DMS53 (cell line): ENCODE results near the gene FBXO28.
A peak's percentile ranks its signal among the peaks of the same experiment; 100 is the strongest.

Source experiments
- DNase-seq: peaks from one replicate; lab custom pipeline; 2025; lab: John Stamatoyannopoulos, UW

The FBXO28 gene

DNA sequence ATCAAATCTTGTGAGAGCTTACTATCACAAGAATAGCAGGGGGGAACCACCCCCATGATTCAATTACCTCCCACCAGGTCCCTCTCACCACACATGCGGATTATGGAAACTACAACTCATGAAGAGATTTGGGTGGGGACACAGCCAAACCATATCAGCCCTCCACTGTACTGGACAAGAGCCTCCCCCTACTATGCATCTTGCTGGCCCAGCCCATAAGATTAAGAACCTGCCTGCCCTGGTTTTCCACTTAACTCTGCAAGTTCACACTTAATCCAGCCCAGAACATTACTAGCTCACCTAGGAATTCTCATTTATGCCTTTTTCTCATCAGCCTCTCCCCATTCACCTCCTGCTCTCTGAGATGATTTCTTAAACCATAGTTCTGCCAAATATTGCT lies 18.0 kb upstream of the FBXO28 start:
- no peak for DNase-seq

DNA sequence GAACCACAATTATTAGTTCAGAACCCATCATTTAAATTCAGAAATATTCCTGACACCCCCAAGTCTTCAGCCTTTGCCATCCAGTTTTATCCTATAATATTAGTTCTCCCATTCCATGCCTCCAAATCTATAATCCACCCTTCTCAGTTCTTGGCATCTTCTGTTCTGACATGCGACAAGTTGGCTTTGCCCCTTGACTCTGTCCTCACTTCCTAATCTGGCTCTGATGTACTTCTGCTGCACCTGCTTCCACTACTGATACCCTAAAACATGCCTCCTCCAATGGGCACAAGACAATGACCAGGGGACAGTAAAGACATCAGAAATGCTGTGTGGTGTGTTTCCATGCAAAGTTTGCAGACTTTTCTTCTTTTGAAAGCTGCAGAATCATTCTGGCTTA lies 17.1 kb upstream of the FBXO28 start:
- DNase-seq, result no peak

- DNase-seq, result no peak
These were observed 15.9 kb upstream of the FBXO28 start for GRCh38 chr1:224098007-224098406.

GRCh38 chr1:224106568-224107281 lies 7.2 kb upstream of the FBXO28 start:
- peak; percentile 85 for DNase-seq

- no peak for DNase-seq
These were observed 6.7 kb upstream of the FBXO28 start for GRCh38 chr1:224107282-224107625.

DNA sequence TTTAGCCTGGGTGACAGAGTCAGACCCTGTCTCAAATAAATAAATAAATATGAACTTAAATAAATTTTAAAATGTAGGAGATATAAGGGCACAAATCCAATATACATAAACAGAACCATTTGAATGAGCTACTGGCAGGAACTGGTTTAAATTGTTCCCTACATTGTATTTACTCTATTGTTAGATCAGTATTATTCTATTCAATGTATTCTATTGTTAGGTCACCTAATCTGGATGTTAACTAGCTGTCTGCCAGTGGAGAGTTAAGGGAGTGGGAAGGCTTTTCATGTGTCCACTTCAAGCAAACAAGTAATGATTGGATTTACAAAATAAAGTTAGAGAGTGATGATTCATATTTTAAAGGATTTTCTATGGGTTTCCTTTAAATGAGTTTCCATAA lies 4.9 kb upstream of the FBXO28 start:
- no peak for DNase-seq

DNA sequence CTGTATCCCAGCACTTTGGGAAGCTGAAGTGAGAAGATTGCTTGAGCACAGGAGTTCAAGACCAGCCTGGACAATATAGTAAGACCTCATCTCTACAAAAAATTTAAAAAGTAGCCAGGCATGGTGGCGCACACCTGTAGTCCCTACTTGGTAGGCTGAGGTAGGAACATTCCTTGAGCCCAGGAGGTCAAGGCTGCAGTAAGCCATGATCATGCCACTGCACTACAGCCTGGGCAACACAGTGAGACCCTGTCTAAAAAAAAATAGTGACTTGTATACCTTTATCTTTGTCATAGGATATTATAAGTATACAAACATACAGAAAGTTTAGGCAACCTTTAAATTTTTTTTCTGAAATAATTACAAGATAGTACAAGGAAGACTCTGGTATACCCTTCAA lies 3.9 kb upstream of the FBXO28 start:
- no peak for DNase-seq

DNA sequence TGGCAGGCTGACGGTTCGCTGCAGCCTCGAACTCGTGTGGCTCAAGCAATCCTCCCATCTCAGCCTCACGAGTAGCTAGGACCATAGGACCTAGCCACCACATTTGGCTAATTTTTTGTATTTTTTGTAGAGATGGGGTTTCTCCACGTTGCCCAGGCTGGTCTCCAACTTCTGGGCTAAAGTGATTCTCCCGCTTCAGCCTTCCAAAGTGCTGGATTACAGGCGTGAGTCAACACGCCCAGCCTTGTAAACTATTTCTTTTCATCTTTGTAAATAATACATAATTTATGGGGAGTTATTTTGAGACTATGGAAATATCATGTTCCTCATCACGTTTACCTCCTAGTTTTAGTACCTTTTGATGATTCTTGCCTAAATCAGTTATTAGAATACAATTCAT lies 906 bp upstream of the FBXO28 start:
- DNase-seq, result no peak

GRCh38 chr1:224113545-224113917 lies 380 bp upstream of the FBXO28 start:
- no peak for DNase-seq

GRCh38 chr1:224114787-224115175 lies 870 bp downstream of the FBXO28 start:
- no peak for DNase-seq

DNA sequence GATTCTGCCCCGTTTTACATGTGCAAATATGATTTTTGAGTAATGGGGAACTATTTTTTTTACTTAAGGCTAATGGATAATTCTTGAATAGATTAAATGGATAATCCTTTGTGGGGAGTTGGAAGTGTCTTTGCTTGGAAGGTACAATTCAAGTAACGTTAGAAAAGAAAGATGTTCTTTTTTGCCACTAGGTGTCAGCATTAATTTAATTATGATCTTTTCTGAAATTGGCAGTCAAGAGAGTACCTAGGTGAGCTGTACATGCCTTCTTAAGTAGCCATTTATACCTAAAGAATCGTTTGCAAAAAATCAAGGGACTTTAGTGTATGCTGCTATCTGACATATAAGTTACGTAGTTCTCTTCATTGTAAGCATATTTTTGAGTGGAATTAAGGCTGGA lies 2.2 kb downstream of the FBXO28 start:
- DNase-seq, result peak; percentile 82

GRCh38 chr1:224118688-224119087 lies 4.8 kb downstream of the FBXO28 start:
- no peak for DNase-seq

GRCh38 chr1:224123136-224123535 lies 9.2 kb downstream of the FBXO28 start:
- DNase-seq, result no peak

DNA sequence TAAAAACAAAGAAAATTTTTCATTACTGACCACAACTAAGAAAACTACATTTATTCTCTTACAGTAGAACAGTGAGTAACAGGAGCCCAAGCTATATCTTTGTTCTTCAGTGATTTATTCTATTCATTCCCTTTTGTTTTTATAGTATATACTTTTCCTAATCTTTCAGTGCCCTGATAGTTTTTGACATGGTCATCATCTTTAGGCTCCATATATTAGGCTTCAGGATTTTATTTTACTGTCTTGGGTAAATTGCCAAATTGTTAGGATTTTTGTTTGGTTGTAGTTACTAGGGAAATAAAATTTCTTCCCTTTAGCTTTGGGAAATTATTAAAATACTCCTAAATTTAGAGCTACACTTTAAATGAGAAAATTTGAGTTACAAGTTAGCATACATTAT lies 10.3 kb downstream of the FBXO28 start:
- no peak for DNase-seq

DNA sequence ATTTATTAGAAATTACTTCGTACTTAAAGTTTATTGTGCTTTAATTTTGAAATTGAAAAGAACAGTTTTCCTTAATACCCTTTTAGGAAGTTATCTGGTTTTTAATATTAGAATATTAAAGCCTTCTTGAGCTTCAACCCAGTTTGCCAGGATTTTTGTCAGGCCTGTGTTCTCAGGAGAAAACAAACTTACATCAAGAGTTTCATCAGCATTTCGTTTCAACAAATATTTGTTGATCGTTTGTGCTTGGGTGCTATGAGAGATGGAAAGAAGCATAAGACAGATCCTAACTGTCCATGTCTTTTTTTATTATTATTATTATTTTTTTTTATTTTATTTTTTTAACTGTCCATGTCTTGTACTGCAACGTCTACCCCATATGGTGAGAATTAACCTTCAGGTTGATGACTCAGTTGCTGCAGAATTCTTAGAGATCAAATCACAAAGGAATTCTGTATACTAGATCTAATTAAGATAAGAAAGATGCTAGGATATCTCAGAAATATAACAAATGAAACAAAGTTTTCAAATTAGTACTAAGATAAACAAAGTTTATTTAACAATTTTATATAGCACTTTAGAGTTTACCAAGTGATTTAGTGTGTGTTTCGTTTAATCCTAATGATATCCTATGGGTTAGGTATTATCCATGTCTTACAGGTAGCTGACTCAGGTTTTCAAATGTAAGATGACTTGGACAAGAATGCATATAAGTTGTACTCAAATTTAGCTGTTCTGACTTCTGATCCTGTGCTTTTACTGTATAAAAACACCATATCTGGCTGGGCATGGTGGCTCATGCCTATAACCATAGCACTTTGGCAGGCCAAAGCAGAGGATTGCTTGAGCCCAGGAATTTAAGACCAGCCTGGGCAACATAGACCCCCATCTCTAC lies 14.3 kb downstream of the FBXO28 start:
- DNase-seq, result no peak

- DNase-seq, result no peak
These were observed 17.3 kb downstream of the FBXO28 start for GRCh38 chr1:224131253-224131652.

DNA sequence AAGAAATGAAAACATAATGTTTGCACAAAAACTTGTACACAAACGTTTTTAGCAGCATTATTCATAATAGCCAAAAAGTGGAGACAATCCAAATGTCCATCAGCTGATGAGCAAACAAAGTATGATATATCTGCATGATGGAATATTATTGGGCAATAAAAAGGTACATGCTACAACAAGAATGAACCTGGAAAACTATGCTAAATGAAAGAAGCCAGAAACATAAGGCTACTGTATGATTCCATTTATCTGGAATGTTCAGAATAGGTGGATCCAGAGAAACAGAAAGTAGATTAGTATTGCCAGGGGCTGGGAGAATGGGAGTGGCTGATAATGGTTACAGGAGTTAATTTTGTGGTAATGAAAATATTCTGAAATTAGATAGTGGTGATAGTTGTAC lies 19.0 kb downstream of the FBXO28 start:
- DNase-seq, result no peak

DNA sequence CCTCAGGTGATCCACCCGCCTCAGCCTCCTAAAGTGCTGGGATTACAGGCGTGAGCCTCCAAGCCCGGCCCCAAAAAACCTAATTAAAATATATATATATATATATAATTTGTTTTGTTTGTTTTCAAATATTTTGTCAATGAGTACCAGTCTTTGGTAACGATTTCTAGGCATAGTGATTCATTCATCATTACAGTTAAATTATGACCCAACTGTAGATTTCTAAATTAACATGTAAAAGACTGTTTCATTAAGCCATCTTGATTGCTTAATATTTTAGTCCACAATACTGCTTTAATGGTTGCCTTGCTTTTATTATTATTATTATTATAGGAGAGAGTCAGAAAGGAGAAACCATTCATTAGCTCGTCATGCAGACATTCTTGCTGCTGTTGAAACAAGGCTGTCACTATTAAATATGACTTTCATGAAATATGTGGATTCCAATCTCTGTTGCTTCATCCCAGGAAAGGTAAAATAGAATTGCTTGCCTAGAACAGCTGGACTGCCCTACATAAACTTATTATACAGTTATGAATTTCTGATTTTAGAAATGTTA lies 19.9 kb downstream of the FBXO28 start:
- DNase-seq, result no peak

DNA sequence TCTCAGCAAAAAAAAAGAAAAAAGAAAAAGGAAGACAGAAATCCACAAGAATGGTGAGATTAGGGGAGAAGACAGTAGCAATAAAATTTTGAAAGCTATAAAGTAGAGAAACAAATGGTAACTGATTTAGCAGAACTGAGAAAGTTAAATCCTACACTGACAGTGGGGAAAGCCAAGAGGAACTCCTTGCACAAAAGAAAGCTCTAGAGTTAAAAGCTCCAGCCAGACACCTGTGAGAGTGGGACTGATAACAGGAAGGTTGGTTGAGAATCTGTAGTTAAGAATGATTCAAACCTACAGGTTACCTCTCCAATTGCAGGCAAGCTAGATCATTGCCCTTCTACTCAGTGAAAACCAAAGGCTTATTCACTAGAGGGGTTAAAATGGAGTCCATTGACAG lies 23.6 kb downstream of the FBXO28 start:
- no peak for DNase-seq

GRCh38 chr1:224138198-224138597 lies 24.3 kb downstream of the FBXO28 start:
- DNase-seq, result no peak

DNA sequence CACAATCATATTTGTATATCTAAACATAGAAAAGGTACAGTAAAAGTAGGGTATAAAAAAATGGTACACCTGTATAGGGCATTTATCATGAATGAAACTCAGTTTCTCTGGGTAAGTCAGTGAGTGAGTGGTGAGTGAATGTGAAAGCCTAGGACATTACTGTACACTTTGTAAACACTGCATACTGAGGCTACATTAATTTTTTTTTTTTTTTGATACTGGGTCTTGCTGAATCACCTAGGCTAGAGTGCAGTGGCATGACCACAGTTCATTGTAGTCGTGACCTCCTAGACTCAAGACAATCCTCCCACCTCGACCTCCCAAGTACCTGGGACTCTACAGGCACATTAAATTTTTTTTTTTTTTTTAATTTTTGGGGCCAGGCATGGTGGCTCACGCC lies 27.8 kb downstream of the FBXO28 start:
- DNase-seq, result peak; percentile 61

- no peak for DNase-seq
These were observed 35.8 kb downstream of the FBXO28 start for GRCh38 chr1:224149709-224150108.

- DNase-seq, result no peak
These were observed 37.2 kb downstream of the FBXO28 start for GRCh38 chr1:224151117-224151516.
